NCI-H2081 treated with DMSO at 0.1 percent for 48 hours (cell line): ENCODE results near the gene CST7.
"Not testable (repeated sequence)": the region's sequence is repeated elsewhere in the genome, so short reads cannot be mapped to it uniquely, and the experiment has no call there.

Experiments
- DNase-seq: peaks from one replicate; lab custom pipeline; 2025; lab: John Stamatoyannopoulos, UW

The CST7 gene

DNA sequence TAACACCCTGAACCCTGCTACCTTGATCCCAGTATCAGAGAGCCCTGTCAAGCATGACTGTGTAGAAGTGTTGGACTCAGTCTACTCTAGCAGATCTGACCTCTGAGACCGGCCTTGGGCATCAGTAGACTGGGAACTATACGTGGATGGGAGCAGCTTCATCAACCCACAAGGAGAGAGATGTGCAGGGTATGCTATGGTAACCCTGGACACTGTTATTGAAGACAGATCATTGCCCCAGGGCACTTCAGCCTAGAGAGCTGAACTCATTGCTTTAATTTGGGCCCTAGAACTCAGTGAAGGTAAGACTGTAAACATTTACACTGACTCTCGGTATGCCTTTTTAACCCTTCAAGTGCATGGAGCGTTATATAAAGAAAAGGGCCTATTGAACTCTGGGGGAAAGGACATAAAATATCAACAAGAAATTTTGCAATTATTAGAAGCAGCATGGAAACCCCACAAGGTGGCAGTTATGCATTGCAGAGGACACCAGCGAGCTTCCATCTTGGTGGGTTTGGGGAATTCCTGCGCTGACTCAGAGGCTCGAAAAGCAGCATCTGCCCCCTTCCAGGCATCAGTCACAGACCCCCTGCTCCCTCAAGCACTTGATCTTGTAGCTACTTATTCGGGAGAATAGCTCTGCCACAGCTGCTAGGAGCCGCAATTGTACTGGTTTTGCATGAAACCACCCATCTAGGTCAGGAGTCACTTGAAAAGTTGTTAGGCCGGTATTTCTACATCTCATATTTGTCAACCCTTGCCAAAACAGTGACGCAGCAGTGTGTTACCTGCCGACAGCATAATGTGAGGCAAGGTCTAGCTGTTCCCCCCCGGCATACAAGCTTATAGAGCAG, 19.0 kb upstream of the CST7 start:
- DNase-seq, result not testable (repeated sequence)

DNA sequence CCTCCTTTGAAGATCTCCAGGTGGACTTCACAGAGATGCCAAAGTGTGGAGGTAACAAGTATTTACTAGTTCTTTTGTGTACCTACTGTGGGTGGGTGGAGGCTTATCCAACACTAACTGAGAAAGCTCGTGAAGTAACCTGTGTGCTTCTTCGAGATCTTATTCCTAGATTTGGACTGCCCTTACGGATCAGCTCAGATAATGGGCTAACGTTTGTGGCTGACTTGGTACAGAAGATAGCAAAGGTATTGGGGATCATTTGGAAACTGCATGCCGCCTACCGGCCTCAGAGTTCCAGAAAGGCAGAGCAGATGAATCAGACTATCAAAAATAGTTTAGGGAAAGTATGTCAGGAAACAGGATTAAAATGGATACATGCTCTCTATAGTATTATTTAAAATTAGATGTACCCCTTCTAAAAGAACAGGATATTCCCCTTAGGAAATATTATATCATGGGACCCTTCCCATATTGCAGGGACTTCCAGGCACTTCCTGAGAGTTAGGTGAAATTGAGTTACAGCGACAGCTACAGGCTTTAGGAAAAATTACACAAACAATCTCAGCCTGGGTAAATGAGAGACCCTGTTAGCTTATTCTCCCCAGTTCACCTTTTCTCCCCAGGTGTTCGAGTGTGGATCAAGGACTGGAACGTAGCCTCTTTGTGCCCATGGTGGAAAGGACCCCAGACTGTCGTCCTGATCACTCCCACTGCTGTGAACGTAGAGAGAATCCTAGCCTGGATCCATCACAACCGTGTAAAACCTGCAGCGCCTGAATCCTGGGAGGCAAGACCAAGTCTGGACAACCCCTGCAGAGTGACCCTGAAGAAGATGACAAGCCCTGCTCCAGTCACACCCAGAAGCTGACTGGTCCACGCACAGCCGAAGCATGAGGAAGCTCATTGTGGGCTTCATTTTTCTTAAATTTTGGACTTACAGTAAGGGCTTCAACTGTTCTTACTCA, 18.1 kb upstream of the CST7 start:
- DNase-seq, result not testable (repeated sequence)

DNA sequence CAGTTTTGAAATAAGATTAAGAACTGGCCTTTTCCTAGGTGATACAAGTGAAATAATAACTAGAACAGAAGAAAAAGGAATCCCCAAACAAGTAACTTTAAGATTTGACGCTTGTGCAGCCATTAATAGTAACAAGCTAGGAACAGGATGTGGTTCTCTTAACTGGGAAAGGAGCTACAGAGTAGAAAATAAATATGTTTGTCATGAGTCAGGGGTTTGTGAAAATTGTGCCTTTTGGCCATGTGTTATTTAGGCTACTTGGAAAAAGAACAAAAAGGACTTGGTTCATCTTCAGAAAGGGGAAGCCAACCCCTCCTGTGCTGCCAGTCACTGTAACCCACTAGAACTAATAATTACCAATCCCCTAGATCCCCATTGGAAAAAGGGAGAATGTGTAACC, 17.2 kb upstream of the CST7 start:
- DNase-seq, result not testable (repeated sequence)

DNA sequence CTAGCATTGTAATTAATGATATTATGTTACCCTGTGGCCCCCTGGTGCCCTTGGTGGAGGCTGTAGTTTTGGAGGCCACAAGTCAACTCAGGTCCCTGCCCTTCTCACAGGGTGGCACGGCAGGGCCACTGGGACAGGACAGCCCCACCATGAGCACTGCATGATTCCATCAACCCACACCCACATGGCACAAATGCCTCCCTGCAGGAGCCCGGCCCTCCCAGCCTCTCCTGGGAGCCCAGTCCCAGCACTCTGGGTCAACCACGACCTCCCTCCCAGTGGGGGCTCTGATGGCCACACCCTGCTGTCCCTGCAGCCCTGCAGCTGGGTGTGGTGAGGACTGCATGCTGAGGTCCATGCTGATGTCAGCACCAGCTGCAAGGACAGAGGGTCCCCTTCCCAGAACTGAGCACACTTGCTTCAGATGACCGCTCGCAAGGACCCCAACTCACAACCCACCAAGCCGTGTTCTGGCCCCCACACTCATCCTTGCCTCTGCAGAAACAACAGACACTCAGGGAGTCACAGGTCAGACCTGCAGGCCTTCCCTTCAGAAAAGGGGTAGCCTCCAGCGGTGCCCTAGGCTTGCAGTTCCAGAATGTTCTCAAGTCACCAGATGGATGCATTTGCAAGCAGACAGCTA, 15.7 kb upstream of the CST7 start:
- no peak for DNase-seq

DNA sequence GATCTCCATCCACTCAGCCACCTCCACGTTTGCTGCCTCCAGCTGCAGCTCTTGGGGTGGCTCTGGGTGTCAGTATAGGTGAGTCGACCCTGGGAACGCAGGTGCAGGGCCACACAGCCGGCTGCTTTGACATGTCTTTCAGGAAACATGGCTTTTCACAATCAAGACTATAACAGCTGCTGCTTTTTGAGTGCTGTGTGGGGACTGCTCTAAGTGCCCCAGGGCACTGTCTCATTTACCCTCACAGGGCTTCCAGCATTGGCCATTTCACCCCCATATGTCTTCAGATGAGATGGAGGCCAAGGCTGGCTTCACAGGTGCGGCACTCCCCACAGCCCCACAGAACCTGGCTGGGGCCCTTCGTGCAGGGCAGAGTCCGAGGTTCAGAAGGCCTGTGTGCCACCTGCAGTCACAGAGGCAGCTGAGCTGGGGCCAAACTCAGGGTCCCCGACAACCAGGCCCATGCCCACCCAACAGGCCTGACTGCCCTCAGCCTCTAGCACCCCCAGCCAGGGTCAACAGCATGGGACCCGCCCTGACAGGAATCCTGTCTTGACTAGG, 14.9 kb upstream of the CST7 start:
- no peak for DNase-seq

DNA sequence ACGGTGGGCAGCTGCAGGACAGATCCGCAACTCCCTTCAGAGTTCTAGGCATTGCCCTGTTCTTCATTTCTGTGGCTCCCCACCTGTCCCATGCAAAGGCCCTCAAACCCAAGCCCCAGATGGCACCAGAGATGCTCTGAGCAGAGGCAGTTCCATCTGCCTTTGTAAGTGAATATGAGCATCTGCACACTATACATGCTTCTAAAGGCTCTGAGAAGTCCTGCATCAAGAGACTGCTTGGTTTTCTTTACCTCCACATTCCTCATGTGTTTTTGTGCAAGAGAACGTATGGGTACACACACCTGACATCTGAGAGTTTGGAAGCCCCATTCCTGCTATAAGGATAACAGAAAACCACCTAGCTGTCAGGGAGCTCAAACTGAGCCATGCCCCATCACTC, 14.4 kb upstream of the CST7 start:
- DNase-seq, result no peak

DNA sequence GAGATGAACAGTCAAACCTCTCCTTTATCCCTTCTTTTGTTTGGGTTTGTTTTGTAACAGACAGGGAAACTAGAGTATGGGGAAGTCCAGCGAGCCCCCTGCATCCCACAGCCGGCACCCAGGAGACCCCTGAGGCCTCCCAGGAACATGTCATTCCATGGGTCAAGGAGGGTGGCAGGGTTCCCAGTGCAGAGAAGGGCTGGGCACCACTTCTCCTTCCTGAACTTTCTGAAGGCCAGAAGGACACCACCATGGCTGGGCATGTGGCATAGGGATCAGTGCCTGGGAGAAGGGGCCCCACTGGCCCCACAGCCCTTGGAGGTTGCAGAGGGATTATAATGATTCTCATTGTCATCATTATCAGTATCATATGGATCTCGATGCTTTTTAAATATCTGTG, 13.9 kb upstream of the CST7 start:
- DNase-seq, result no peak

DNA sequence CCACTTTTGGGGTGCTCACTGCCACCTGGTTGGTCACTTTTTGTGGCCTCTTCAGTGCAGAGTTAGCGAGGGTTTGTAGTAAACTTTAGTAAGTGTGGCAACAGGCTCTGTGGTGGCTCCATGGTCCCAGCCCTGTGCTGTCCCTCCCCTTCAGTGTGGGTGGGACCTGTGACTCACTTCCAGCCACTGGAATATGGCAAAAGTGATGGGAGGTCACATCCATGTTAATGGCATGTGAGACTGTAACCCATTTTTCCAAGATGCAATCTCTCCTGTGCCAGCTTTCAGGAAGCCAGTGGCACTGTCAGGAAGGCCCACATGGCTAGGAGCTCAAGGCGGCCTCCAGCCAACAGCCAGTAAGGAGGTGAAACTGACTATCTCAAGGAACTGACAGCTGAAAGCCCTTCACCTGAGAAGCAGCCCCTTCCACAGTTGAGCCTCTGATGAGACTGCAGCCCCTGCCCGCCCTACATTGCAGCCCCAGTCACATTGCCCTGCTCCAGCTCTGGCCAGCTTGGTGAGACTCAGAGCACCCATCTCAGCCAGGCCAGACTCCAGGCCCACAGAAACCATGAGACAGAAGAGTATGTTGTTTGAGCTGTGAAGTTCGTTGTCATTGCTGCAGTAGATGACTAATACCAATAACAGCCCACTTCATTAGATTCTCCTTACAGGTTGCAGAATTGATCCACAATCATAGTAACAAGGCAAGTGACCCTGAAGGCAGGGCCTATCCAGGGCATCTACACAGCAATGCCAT, 13.1 kb upstream of the CST7 start:
- no peak for DNase-seq

DNA sequence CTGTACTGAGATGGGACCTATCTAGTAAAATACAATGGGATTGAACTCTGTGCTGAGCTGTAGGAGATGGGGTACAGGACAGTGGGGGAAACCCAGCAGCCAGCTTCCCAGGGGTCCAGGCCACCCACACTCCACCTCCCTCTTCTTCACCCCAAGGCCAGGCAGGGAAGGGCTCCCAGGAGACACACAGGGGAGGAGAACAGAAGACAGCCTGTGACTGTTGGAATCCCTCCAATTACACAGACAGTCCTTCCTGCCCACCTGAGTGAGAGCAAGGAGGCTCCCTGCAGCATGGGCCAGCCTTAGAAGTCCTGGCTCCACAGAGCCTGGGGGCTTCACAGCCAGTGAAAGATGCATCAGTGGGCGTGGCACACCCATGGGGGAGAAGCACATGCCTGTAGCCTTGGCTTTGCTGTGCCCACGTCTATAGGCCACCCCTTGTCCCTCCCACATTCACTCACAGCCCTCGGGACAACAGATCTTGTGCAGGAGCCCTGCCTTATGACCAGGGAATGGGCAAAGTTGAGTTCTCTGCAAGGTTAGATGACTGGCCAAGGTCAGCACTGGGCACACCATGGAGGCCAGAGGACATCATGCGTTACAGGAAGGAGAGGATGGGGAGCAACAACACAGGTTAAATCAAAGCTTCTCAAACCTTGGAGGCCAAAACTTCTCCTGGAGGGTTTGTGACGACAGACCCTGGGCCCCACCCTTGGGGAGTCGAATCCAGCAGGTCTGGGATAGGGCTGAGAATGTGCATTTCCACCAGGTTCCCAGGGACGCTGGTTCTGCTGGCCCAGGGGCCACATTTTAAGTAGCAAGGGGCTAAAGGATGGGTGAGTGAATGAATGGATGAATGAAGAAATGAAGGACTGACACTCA, 12.3 kb upstream of the CST7 start:
- DNase-seq, result no peak

DNA sequence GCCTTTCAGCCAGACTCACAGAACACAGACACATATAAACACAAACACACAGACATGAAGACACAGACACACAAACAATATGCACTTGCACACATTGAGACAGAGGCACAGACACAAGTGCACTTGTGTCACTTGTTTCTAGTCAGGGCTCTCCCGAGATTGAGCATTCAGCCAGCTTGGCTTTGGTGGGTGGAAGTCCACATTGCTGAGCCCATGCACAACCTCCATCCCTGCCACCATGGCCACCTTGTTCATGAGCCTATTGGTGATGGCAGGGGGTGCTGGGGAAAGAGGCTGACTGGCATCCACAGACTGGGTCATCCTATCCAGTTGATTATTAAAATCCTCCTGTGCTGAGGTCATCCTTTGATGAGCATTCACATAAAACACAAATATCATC, 11.5 kb upstream of the CST7 start:
- DNase-seq, result no peak

DNA sequence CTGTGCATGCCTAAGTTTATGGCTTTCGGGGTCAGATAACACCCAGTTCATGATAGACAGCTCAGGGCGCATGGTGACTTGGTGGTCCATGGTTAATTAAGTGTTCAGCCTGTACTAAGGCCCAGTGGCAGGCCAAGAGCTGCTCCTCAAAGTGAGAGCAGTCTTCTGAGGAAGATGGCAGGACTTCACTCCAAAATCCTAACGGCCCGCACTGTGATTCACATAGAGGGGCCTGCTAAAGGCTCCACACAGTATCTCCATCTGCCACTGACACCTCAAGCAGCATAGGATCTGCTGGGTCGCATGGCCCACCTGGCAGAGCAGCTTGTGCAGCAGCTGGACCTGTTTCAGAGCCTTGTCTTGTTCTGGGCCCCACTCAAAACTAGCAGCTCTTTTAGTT, 10.6 kb upstream of the CST7 start:
- DNase-seq, result no peak

DNA sequence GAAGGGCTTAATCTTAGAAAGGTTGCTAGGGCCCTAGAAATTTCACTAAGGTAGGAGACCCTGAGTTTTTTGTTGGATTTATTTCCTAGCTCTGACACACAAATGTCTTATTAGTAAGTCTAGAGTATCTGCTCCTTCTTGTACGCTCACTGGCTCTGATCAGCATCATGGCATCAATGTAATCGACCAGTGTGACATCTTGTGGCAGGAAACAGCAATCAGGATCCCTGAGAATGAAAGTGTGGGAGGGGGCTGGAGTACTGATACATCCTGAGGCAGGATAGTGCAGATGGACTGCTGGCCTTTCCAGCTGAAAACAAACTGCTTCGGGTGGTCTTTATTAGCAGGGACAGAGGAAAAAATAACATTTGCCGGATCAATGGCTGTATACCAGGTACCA, 10.0 kb upstream of the CST7 start:
- DNase-seq, result no peak

DNA sequence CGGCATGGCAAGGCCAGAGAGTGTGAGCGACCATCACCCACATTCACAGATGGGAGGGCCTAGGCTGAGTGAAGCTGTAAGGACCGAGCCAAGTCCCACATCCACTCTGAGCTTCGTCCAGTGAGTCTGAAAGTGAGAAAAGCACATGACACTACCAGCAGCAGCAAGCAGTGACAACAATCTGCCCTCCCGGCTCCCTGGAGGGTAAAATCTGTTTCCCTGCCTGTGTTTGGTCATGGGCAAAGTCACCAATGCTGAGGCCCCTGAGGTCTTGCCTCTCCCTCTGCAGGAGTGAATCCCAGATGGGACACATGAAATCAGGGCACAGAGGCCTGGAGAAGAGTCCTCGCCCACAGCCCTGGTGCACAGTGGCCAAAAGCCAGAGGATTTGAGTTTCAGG, 6.4 kb upstream of the CST7 start:
- DNase-seq, result no peak

DNA sequence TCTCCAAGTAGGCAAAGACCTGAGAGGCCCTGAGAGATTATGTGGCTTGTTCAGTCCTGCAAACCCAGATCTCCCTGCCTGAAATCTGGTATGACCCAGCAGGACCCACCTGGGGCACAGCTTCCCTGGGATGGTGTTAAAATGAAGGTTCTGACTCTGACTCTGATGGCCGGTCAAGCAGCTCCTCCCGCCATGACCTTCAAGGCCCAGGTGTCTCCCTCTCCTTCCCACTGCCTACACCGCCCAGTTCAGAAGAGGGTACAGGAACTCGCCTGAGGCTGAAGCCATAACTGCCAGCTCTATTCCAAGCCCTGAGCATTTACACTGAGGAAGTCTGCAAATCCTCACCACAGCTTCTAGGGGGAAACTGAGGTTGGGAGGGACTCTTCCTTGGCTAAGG, 5.9 kb upstream of the CST7 start:
- DNase-seq, result no peak

DNA sequence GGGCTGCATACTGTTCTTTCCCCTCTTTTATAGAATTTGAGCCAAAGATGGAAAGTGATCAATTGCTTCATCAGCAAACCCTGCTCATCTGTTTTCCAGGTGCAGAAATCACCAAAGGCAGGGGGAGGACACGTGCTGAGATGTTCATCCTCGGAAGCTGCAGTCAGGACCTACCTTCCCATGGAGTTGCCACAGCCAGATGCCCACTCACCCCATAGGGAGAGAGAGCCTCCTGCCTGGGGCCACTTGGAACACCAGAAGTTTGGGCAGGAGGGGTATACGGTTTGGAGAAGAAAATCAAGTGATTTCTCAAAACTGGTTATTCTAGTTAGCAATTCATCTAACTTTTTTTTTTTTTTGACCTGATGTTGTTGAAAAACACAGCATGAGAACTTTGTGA, 5.3 kb upstream of the CST7 start:
- no peak for DNase-seq

DNA sequence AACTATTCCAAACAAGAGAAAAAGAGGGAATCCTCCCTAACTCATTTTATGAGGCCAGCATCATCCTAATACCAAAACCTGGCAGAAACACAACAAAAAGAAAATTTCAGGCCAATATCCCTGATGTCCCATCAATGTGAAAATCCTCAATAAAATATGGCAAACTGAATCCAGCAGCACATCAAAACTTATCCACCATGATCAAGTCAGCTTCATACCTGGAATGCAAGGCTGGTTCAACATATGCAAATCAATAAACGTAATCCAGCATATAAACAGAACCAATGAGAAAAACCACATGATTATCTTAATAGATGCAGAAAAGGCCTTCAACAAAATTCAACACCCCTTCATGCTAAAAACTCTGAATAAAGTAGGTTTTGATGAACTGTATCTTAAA, 2.7 kb upstream of the CST7 start:
- DNase-seq, result not testable (repeated sequence)

DNA sequence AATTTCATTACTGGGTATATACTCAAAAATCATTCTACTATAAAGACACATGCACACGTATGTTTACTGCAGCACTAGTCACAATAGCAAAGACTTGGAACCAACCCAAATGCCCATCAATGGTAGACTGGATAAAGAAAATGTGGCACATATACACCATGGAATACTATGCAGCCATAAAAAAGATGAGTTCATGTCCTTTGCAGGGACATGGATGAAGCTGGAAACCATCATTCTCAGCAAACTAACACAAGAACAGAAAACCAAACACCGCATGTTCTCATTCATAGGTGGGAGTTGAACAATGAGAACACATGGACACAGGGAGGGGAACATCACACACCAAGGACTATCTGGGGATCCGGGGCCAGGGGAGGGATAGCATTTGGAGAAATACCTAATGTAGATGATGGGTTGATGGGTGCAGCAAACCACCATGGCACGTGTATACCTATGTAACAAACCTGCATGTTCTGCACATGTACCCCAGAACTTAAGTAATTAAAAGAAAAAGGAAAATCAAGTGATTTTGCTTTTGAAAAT, 602 bp upstream of the CST7 start:
- not testable (repeated sequence) for DNase-seq

DNA sequence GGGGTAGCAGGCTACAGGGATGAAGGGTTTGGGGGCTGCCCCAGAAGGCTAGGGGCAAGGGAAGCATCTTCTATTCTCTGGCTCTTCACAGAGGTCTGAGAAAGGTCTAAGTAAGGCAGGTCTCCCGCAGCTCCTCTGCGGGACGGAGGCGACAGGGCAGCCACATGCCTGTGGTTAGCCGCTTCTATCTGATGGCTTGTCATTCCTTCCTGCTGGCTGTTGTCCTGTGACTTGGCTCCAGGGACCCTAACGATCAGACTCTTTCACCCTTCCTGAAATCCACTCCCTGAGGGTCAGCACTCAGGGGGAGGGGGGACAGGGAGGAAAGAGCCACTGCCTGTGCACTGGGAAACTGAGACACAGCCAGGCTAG, 673 bp downstream of the CST7 start:
- no peak for DNase-seq

DNA sequence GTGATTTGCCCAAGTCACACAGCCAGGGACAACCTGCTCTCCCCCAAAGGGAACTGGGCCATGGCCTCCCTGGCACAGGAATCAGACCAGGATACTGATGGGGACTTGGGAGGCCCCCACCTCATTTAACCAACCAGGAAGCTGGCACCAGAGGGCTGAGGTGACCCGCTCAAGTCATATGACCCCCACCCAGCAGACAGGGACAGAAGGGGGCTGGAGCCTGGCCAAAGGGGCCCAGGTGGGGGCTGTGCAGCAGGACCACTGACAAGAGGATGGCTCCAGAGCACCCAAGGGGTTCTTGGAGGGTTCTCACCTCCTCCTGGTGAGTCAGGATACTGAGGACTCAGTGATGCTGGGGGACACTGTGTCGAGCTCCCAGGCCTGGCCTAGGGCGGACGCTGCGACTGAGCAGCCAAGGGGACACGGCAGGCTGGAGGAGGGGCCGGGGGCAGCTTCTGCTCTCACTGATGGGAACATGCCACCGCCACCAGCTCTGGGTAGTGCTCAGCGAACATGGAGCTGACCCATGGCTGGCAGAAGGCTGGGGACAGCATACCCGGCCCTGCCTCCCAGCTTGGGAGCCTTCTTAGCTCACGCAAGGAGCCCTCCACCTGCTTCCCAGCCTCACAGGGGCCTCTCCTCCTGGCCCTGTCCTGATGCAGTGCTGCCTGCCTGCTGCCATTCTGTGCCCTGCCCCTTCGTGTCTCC, 1.2 kb downstream of the CST7 start:
- DNase-seq, result no peak
